GM06990 (cell line): Measurements from ENCODE around the gene PAPOLA.
A peak's percentile ranks its signal among the peaks of the same experiment; 100 is the strongest.

Experiments
- DNase-seq: peaks from one replicate; pipeline ENCODE4 v3.0.0-alpha.2; 2011; ENCODE audit not compliant: insufficient read length; ENCODE audit errors: extremely low read depth
- H3K27me3 ChIP-seq: replicated peaks from 2 replicates; pipeline ENCODE4 v1.6.0; 2011; ENCODE audit warnings: low read length; ENCODE audit not compliant: control insufficient read depth, insufficient read depth
- H3K36me3 ChIP-seq: 2 replicates; pipeline ENCODE4 v1.5.1; 2011; ENCODE audit warnings: low read length; ENCODE audit not compliant: control insufficient read depth, insufficient read depth
- H3K4me3 ChIP-seq: replicated peaks from 2 replicates; pipeline ENCODE4 v1.5.1; 2011; ENCODE audit warnings: low read depth, mild to moderate bottlenecking, control low read depth, low read length
- TF ChIP-seq, protein P1 (sequence below): IDR thresholded peaks from 2 replicates; pipeline ENCODE4 v1.5.1; 2011; ENCODE audit warnings: low read length, control low read depth, mild to moderate bottlenecking, inconsistent platforms; ENCODE audit not compliant: insufficient read depth, poor library complexity, severe bottlenecking

PAPOLA gene

DNA sequence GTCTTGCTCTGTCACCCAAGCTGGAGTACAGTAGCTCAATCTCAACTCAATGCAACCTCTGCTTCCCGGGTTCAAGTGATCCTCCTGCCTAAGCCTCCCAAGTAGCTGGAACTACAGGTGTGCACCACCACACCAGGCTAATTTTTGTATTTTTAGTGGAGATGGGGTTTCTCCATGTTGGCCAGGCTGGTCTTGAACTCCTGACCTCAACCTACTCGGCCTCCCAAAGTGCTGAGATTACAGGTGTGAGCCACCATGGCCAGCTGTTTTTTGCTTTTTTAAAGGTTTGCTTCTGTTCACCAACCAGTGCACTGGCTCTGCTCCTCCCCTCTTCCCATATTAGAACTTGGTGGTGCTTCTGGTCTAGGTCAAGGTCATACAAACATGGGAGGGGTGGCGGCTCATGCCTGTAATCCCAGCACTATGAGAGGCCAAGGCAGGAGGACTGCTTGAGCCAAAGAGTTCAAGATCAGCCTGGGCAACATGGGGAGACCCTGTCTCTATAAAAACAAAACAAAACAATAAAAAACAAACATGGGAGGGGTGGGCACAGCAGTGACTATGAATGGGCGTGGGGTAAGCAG is 20.4 kb upstream of the PAPOLA start:
- no peaks in the 10 kb centered on the region for H3K36me3 ChIP-seq
- no peak overlapping the region for H3K4me3 ChIP-seq
- DNase-seq = no peak
- H3K27me3 ChIP-seq = no peaks in the 10 kb centered on the region; the same call in 1 of the 2 replicates
- TF ChIP-seq, protein P1, sequence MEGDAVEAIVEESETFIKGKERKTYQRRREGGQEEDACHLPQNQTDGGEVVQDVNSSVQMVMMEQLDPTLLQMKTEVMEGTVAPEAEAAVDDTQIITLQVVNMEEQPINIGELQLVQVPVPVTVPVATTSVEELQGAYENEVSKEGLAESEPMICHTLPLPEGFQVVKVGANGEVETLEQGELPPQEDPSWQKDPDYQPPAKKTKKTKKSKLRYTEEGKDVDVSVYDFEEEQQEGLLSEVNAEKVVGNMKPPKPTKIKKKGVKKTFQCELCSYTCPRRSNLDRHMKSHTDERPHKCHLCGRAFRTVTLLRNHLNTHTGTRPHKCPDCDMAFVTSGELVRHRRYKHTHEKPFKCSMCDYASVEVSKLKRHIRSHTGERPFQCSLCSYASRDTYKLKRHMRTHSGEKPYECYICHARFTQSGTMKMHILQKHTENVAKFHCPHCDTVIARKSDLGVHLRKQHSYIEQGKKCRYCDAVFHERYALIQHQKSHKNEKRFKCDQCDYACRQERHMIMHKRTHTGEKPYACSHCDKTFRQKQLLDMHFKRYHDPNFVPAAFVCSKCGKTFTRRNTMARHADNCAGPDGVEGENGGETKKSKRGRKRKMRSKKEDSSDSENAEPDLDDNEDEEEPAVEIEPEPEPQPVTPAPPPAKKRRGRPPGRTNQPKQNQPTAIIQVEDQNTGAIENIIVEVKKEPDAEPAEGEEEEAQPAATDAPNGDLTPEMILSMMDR = no peak

DNA sequence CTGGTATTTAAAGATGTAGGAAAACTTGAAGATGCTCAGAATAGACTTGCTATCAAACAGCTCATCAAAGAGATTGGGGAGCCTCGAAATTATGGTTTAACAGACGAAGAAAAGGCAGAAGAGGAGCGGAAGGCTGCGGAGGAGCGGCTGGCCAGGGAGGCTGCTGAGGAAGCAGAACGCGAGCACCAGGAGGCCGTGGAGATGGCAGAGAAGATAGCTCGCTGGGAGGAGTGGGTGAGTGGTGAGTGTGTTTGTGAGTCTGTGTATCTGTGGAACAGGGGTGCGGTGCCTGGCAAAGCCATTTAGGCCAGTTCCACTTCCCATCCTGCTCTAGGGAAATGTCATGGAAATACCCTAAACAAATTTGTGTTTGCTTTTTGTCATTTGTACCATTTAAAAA is 19.2 kb upstream of the PAPOLA start:
- Histone ChIP-seq H3K4me3 (no peak overlapping the region), H3K36me3 (no peaks in the 10 kb centered on the region), H3K27me3 (no peaks in the 10 kb centered on the region; the same call in 1 of the 2 replicates)
- DNase-seq = no peak
- TF ChIP-seq, protein P1 = no peak

DNA sequence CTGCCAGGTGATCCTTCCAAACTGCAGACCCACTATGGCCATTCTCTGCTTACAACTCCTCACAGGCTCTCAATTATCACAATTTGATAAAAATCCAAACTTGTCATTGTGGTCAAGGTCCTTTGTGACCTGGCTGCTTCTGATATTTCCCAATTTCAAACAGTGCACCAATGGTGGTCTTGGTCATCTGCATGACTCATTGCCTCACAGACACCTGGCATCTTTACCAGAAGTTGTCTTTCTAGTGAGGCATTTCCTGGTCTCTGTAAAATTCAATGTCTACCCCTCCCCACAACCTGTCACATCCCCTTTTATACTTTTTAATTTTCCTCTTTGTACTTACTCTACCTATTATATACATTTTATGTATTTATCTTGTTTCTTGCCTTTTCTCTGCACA is 17.8 kb upstream of the PAPOLA start:
- TF ChIP-seq, protein P1 = no peak
- DNase-seq = no peak
- Histone ChIP-seq H3K27me3 (no peaks in the 10 kb centered on the region), H3K36me3 (no peaks in the 10 kb centered on the region), H3K4me3 (no peak overlapping the region)

DNA sequence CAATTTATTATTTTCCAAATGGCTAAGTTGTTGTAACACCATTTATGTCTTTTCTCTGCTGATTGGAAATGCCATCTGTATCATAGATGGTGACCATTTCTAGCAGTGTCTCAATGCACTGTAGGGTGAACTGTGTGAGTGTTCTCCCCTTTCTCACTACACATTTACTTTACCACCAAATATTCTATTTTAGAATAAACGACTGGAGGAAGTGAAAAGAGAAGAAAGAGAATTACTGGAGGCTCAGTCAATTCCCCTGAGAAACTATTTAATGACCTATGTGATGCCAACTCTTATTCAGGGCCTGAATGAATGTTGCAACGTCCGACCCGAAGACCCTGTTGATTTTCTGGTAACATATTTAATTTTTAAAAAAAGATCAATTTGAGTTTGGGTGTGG is 15.5 kb upstream of the PAPOLA start:
- TF ChIP-seq, protein P1 = no peak
- H3K36me3 ChIP-seq = no peaks in the 10 kb centered on the region
- peak; percentile 56 for DNase-seq
- H3K4me3 ChIP-seq = no peak overlapping the region
- no peaks in the 10 kb centered on the region for H3K27me3 ChIP-seq

DNA sequence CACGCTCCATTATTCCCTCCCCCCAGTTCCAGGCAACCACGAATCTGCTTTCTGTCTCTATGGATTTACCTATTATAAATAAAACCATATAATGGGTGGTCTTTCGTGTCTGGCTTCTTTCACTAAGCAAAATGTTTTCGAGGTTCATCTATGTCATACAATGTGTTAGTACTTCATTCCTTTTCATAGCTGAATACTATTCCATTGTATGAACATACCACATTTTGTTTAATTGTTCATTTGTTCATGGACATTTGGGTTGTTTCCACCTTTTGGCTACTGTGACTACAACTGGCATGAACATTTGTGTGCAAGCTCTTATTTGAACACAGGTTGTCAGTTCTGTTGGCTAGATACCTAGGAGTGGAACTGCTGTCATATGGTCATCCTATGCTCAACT is 12.9 kb upstream of the PAPOLA start:
- DNase-seq = no peak
- no peak overlapping the region for H3K4me3 ChIP-seq
- no peaks in the 10 kb centered on the region for H3K27me3 ChIP-seq
- H3K36me3 ChIP-seq = no peaks in the 10 kb centered on the region
- TF ChIP-seq, protein P1 = no peak

DNA sequence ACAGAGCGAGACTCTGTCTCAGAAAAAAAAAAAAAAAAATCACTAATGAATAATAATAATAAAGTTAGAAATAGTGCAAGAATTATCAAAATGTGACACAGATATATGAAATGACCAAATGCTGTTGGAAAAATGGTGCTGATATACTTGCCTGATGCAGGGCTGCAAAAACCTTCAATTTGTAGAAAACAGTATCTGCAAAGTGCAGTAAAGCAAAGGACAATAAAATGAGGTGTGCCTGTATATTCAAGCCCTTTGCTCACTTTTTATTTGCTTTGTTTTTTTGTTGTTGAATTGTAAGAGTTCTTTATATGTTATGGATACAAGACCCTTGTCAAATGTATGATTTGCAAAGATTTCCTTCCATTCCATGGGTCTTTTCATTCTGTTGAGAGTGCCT is 9.0 kb upstream of the PAPOLA start:
- no peak for DNase-seq
- TF ChIP-seq, protein P1 = no peak
- no peak overlapping the region for H3K4me3 ChIP-seq

More for the DNA sequence above, 9.0 kb upstream of the PAPOLA start:
- H3K27me3 ChIP-seq = no peaks in the 10 kb centered on the region
- no peaks in the 10 kb centered on the region for H3K36me3 ChIP-seq
